Activated naive CD8-positive, alpha-beta T cell treated with anti-CD3 and anti-CD28 coated beads, Interleukin-2, amount 50 U/mL, for 24 hours (primary cell): Measurements from ENCODE around the gene CAMTA1.

Source experiments
- ATAC-seq: fragments of 150-1000 bp; cut with Tn5 transposase; one replicate; pipeline ENCODE4 v1.10.0; 2021
- DNase-seq: peaks from one replicate; pipeline ENCODE4 v3.0.0; 2021
- H3K27ac Mint-ChIP-seq: one replicate; pipeline ENCODE4 v1.8.0; 2021; ENCODE audit warnings: mild to moderate bottlenecking, mixed read lengths
- H3K27me3 Mint-ChIP-seq: one replicate; pipeline ENCODE4 v1.8.0; 2021; ENCODE audit warnings: mixed read lengths
- H3K36me3 Mint-ChIP-seq: one replicate; pipeline ENCODE4 v1.8.0; 2021; ENCODE audit warnings: low read depth, mixed read lengths
- H3K4me1 Mint-ChIP-seq: one replicate; pipeline ENCODE4 v1.8.0; 2021; ENCODE audit warnings: mixed read lengths
- H3K4me3 Mint-ChIP-seq: one replicate; pipeline ENCODE4 v1.8.0; 2021; ENCODE audit warnings: mild to moderate bottlenecking, moderate library complexity, mixed read lengths
- H3K9me3 Mint-ChIP-seq: one replicate; pipeline ENCODE4 v1.8.0; 2021; ENCODE audit warnings: mixed read lengths

Gene CAMTA1

DNA sequence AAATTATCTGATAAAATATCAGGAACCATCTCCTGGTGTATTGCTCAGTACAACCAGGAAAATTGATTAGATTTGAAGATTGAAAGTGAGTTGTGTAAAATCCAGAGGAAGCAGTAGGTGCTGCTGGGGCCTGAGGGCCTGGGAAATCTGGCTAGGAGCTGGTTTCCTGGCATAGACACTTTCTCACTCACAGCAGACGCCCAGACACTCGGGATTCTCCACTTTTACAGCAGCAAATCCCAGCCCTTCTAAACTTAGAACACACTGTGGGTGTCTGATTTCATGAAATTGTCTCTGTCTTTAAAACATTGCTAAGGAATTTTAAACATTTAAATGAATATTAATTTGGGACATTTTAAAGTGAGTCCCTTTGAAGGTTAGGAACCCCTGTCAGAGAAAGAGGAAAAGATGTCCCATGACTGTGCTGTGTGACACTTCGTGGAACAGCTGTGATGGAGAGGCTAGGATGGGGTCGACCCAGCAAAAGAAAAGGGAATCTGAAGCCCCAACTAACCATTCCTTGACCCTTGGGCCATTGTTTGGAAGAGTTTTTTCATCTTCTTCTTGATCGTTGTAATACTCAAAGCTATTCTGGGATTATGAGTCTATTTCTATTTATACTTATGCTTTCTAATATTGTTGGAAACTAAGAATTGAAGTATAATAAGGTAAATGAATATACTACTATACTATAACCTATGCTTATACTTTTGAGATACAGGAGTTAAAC, 936.9 kb downstream of the CAMTA1 start:
- H3K4me1 Mint-ChIP-seq: peaks cover 4% of the 10 kb centered on the region
- no peak for ATAC-seq
- no peak overlapping the region for H3K27ac Mint-ChIP-seq
- H3K4me3 Mint-ChIP-seq: no peak overlapping the region
- peaks cover 5% of the 10 kb centered on the region for H3K27me3 Mint-ChIP-seq
- H3K9me3 Mint-ChIP-seq: no peaks in the 10 kb centered on the region
- H3K36me3 Mint-ChIP-seq: no peaks in the 10 kb centered on the region
- no peak for DNase-seq

DNA sequence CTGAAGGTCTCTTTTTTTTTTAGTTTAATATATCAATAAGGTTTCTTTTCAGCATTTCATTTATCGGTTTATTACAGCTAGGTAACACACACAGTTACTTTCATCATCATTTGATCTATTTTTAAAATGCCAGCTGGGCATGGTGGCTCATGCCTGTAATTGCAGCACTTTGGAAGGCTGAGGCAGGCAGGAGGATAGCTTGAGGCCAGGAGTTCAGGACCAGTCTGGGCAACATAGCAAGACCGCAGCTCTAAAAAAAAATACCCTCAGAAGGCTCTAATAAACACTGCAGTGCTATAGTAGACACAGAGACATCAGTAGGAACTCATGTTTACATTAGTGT, 937.4 kb downstream of the CAMTA1 start:
- no peak for ATAC-seq
- H3K36me3 Mint-ChIP-seq: no peaks in the 10 kb centered on the region
- H3K4me3 Mint-ChIP-seq: no peak overlapping the region
- H3K4me1 Mint-ChIP-seq: peaks cover 4% of the 10 kb centered on the region
- H3K9me3 Mint-ChIP-seq: no peaks in the 10 kb centered on the region
- DNase-seq: no peak
- H3K27ac Mint-ChIP-seq: no peak overlapping the region
- H3K27me3 Mint-ChIP-seq: peaks cover 5% of the 10 kb centered on the region

DNA sequence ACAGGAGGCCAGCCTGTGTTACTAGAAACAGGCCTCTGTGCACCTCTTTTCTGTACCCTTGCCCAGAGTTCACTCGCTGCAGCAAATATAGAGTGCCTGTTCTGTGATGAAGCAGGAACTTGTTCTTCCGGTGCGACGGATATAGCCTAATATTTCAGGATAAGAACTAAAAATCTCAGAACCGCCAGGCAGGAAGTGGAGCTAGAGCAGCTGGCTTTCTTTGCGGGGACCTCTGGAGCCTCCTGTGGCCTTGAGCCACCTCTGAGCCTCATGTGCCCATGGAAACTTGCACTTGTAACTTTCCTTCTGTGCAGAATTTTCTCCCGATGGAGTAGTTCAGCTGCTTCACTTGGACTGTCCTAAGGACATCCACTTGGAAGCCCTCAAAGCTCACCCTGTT, 941.4 kb downstream of the CAMTA1 start:
- H3K4me3 Mint-ChIP-seq: no peak overlapping the region
- no peak for DNase-seq
- H3K27ac Mint-ChIP-seq: no peak overlapping the region
- H3K4me1 Mint-ChIP-seq: peaks cover 4% of the 10 kb centered on the region
- no peak for ATAC-seq
- H3K36me3 Mint-ChIP-seq: no peaks in the 10 kb centered on the region
- H3K27me3 Mint-ChIP-seq: peaks cover 15% of the 10 kb centered on the region
- H3K9me3 Mint-ChIP-seq: no peaks in the 10 kb centered on the region

DNA sequence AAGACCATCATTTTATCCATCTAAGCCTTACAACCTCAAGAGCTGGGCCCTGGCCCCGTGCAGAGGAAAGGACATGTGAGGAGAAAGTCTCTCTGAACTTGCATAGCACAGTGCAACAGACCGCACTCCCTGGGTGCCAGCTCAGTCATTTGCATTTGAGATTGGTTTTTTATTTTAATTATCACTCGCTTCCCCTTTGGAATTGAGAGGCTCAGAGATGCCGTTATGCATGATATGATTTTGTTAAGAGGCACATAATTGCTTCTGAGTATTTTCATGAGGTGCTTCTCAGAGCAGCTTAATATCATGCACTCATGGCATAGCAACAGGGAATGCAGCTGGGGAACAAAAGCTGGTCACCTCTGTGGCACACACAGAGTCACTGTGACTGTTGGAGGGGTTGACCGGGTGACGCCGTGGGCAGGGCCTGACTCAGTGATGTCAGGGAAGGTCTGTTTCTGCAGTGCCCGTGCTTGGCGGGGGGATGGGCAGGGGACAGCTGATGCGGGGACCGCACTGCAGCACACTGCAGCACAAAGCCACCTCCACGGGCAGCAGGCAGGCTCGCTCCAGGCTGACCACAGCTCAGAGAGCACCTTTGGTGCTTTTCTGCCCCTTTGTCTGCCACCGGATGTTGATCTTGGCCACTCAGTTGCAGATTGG, 942.7 kb downstream of the CAMTA1 start:
- Mint-ChIP-seq H3K9me3 (no peaks in the 10 kb centered on the region), H3K4me1 (peaks cover 4% of the 10 kb centered on the region), H3K4me3 (no peak overlapping the region), H3K36me3 (no peaks in the 10 kb centered on the region), H3K27me3 (peaks cover 12% of the 10 kb centered on the region), H3K27ac (no peak overlapping the region)
- DNase-seq (no peak), ATAC-seq (no peak)

DNA sequence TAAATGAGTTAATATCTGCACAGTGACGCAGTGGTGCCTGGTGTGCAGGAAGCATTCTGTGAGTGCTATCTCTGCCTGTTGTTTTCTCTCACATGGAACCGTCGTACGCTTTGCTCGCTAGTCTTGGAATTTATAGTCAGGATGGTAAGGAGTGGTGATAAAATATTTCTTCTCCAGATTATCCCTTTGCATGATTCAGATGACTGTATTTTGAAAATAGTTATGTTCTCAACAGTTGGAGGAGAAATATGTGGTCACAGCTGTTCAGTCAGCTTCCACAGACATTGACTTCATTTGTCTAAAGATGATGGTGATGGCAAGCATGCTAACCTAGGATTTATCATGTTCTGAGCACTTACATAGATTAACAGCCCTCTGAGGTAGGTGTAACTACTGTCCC, 944.5 kb downstream of the CAMTA1 start:
- peaks cover 12% of the 10 kb centered on the region for H3K27me3 Mint-ChIP-seq
- DNase-seq (no peak), ATAC-seq (no peak)
- H3K4me3 Mint-ChIP-seq: no peak overlapping the region
- no peak overlapping the region for H3K27ac Mint-ChIP-seq
- no peaks in the 10 kb centered on the region for H3K36me3 Mint-ChIP-seq
- no peaks in the 10 kb centered on the region for H3K9me3 Mint-ChIP-seq
- peaks cover 4% of the 10 kb centered on the region for H3K4me1 Mint-ChIP-seq

DNA sequence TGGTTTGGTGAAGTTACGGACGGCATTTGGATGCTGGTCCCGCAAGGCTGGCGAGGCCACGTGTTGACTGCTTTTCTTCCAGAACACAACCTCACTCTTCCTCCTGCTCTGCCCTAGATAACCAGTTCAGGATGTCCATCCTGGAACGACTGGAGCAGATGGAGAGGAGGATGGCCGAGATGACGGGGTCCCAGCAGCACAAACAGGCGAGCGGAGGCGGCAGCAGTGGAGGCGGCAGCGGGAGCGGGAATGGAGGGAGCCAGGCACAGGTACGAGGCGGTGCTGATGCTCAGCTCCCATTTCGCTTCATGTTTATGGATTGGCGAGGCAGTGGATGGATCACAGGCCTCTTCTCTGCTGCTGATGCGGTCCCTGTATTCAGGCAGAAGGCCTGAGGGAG, 947.1 kb downstream of the CAMTA1 start:
- DNase-seq: no peak

DNA sequence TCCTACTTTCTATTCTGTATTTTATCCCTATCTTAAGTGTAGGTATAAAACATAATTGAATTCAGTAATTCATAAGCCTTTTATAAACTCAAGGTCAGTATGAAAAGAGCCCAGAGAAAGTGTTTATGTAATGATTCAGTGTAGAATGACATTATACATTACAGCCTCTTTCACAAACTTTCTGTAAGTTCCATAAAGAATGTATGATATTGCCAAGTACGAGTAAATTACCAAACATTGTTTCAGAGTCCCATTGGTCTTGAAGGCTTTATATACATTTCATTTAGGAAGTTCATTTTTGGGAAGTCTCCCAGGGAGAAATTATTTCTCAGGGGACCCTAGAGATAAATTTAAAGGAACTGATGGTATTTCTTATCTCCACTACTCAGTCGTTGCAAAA, 948.0 kb downstream of the CAMTA1 start:
- Mint-ChIP-seq H3K27me3 (peaks cover 12% of the 10 kb centered on the region), H3K4me3 (no peak overlapping the region), H3K9me3 (no peaks in the 10 kb centered on the region), H3K4me1 (no peaks in the 10 kb centered on the region), H3K36me3 (no peaks in the 10 kb centered on the region), H3K27ac (no peak overlapping the region)
- no peak for ATAC-seq
- DNase-seq: no peak

More for the DNA sequence above, 947.1 kb downstream of the CAMTA1 start:
- H3K36me3 Mint-ChIP-seq: no peaks in the 10 kb centered on the region
- H3K4me3 Mint-ChIP-seq: no peak overlapping the region
- no peaks in the 10 kb centered on the region for H3K4me1 Mint-ChIP-seq
- H3K9me3 Mint-ChIP-seq: no peaks in the 10 kb centered on the region
- ATAC-seq: no peak
- no peak overlapping the region for H3K27ac Mint-ChIP-seq
- peaks cover 12% of the 10 kb centered on the region for H3K27me3 Mint-ChIP-seq

DNA sequence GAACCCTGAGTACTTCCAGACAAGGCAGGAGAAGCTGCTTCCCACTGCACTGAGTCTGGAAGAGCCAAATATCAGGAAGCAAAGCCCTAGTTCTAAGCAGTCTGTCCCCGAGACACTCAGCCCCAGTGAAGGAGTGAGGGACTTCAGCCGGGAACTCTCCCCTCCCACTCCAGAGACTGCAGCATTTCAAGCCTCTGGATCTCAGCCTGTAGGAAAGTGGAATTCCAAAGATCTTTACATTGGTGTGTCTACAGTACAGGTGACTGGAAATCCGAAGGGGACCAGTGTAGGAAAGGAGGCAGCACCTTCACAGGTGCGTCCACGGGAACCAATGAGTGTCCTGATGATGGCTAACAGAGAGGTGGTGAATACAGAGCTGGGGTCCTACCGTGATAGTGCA, 952.8 kb downstream of the CAMTA1 start:
- H3K9me3 Mint-ChIP-seq: no peaks in the 10 kb centered on the region
- ATAC-seq (no peak), DNase-seq (no peak)
- no peaks in the 10 kb centered on the region for H3K27me3 Mint-ChIP-seq
- no peak overlapping the region for H3K27ac Mint-ChIP-seq
- no peak overlapping the region for H3K4me3 Mint-ChIP-seq
- peaks cover 2% of the 10 kb centered on the region for H3K36me3 Mint-ChIP-seq
- H3K4me1 Mint-ChIP-seq: no peaks in the 10 kb centered on the region

DNA sequence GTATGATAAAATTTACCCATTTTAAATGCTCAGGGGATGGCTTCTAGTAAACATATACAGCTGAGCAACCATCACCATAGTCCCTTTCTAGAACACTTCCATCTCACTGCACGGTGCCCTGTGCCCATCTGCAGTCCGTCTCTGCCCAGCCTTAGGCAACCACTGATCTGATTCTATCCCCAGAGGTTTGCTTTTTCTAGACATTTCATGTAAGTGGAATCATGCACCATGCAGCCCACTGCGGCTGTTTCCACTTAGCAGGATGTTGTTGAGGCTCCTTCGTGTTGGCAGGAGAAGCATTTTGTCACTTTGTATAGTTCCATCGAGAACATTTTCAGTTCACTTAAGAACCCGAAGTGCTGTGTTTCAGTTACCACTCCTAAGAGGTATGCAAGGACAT, 958.1 kb downstream of the CAMTA1 start:
- no peak overlapping the region for H3K4me3 Mint-ChIP-seq
- H3K27ac Mint-ChIP-seq: no peak overlapping the region
- H3K27me3 Mint-ChIP-seq: no peaks in the 10 kb centered on the region
- H3K36me3 Mint-ChIP-seq: peaks cover 2% of the 10 kb centered on the region
- ATAC-seq: no peak
- DNase-seq: no peak
- H3K9me3 Mint-ChIP-seq: no peaks in the 10 kb centered on the region
- H3K4me1 Mint-ChIP-seq: no peaks in the 10 kb centered on the region

DNA sequence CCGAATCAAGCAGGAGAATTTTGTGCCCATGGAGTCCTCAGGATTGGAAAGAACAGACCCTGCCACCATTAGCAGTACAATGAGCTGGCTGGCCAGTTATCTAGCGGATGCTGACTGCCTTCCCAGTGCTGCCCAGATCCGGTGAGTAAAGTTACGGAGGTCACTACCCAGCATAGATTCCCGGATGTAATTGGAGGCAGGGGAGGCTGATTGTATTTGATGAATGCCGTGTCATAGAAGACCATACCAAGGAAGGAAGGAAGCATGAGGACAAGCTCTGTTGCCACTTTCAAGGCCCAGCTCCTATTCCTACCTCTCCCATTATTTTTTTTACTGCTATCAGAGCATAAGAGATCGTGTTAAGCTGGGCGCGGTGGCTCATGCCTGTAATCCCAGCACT, 959.6 kb downstream of the CAMTA1 start:
- H3K4me3 Mint-ChIP-seq: no peak overlapping the region
- H3K27ac Mint-ChIP-seq: no peak overlapping the region
- no peaks in the 10 kb centered on the region for H3K36me3 Mint-ChIP-seq
- DNase-seq (no peak), ATAC-seq (no peak)
- H3K27me3 Mint-ChIP-seq: no peaks in the 10 kb centered on the region
- no peaks in the 10 kb centered on the region for H3K9me3 Mint-ChIP-seq
- H3K4me1 Mint-ChIP-seq: no peaks in the 10 kb centered on the region

DNA sequence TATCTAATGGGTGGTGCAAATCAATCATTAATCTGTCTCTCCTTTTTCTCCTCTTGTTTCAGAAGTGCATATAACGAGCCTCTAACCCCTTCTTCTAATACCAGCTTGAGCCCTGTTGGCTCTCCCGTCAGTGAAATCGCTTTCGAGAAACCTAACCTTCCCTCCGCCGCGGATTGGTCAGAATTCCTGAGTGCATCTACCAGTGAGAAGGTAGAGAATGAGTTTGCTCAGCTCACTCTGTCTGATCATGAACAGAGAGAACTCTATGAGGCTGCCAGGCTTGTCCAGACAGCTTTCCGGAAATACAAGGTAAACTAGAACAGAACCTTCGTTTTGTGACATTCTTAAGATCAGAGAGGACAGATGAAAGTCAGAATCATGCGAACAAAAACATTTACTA, 960.5 kb downstream of the CAMTA1 start:
- H3K9me3 Mint-ChIP-seq: no peaks in the 10 kb centered on the region
- H3K4me3 Mint-ChIP-seq: no peak overlapping the region
- no peak overlapping the region for H3K27ac Mint-ChIP-seq
- H3K4me1 Mint-ChIP-seq: no peaks in the 10 kb centered on the region
- no peak for DNase-seq
- ATAC-seq: no peak
- no peaks in the 10 kb centered on the region for H3K27me3 Mint-ChIP-seq
- H3K36me3 Mint-ChIP-seq: no peaks in the 10 kb centered on the region

DNA sequence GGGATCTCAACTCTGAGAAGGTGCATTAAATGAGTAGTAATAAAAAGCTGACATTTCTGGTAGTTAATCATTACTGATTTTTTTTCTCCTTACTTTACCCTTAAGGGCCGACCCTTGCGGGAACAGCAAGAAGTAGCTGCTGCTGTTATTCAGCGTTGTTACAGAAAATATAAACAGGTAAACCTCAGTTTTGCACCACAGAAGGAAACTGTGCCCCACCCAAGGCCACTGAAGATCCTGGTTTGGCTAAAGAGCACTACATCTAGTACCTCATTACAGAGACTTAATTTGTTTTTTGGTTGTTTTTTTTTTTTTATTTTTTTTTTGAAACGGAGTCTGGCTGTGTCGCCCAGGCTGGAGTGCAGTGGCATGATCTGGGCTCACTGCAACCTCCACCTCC, 962.4 kb downstream of the CAMTA1 start:
- no peaks in the 10 kb centered on the region for H3K27me3 Mint-ChIP-seq
- no peak for ATAC-seq
- no peaks in the 10 kb centered on the region for H3K36me3 Mint-ChIP-seq
- no peak for DNase-seq
- H3K4me1 Mint-ChIP-seq: peaks cover under 1% of the 10 kb centered on the region
- H3K9me3 Mint-ChIP-seq: no peaks in the 10 kb centered on the region
- no peak overlapping the region for H3K27ac Mint-ChIP-seq
- H3K4me3 Mint-ChIP-seq: no peak overlapping the region

DNA sequence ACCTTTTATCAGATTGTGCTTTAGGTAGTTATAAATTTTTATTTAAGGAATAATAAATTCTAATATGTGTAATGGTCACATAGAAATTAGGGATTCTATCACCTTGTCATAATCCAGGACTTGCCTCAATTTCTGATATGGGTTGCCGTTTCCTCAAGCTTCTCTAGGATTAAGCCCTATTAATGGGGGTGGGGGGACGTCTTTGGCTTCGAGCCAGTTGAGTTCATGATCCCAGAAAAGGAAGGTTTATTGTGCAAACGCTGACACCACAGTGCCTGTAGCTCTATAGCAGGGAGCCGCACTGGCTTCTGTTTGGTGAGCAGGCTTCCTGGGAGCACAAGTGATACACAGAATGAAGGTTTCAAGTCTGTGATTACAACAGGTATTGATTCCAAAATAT, 963.9 kb downstream of the CAMTA1 start:
- no peaks in the 10 kb centered on the region for H3K9me3 Mint-ChIP-seq
- H3K4me3 Mint-ChIP-seq: no peak overlapping the region
- DNase-seq: no peak
- ATAC-seq: no peak
- peaks cover 5% of the 10 kb centered on the region for H3K27me3 Mint-ChIP-seq
- H3K4me1 Mint-ChIP-seq: peaks cover 15% of the 10 kb centered on the region
- no peak overlapping the region for H3K27ac Mint-ChIP-seq
- no peaks in the 10 kb centered on the region for H3K36me3 Mint-ChIP-seq

DNA sequence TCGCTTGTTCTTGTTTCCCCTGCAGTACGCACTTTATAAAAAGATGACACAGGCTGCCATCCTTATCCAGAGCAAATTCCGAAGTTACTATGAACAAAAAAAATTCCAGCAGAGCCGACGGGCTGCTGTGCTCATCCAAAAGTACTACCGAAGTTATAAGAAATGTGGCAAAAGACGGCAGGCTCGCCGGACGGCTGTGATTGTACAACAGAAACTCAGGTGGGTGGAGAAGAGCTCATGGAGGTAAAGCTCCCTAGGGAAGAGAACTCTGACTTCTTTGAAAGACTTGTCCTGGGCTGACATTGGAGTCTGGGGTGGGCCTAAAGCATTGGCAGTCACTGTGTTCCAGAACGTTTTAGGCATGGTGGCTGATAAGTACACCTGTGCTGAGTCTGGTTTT, 965.9 kb downstream of the CAMTA1 start:
- Mint-ChIP-seq H3K27ac (no peak overlapping the region), H3K4me3 (no peak overlapping the region), H3K4me1 (peaks cover 18% of the 10 kb centered on the region), H3K27me3 (peaks cover 6% of the 10 kb centered on the region), H3K9me3 (no peaks in the 10 kb centered on the region), H3K36me3 (no peaks in the 10 kb centered on the region)
- ATAC-seq: no peak
- DNase-seq: no peak

DNA sequence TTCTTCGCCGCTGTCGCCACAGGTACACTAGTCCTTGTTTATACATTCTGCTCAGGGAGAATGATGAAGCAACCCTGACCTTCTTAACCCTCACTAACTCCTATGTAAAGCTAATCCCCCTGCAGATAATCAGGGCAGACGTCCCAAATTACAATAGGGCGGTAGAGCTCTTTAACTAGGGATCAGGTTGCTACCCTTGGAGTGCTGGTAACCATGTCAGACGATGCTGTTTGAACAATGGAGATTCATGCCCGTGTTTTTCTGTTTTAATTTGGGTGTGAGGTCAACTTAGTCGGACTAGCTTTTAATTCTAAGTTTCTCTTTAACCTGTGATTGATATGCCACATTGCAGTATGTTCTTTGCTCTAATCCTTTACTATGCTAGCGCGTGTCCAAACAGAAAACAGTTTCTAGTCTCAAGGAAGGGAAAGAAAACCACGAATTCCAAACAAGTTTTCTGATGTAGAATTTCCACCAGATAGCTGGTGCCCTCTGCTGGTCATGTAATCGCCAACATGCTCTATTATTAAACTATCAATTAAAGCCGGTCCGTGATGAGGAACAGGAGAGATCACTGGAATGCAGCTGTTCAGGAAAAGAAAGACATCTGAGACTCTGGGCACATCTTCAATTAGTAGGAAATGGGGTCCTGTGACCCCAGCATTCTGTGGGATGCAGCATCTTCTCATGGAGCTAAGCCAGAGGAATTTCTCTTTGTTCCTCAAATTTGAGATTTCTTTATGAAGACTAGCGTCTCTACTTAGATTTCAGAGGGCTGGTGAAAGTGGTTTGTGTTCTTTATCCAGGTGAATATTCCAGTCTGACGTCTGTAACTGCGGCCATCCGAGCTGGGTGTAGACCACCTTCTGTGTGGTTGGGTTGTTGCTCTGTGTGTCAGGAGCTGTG, 967.5 kb downstream of the CAMTA1 start:
- Mint-ChIP-seq H3K4me3 (peak overlapping the region; percentile 64), H3K9me3 (no peaks in the 10 kb centered on the region), H3K27ac (no peak overlapping the region), H3K4me1 (peaks cover 18% of the 10 kb centered on the region), H3K27me3 (peaks cover 6% of the 10 kb centered on the region), H3K36me3 (no peaks in the 10 kb centered on the region)
- DNase-seq (peak; percentile 56), ATAC-seq (no peak)
